K562 (cell line): ENCODE data around the gene NLE1. TPM values are rescaled to one million over a fixed set of nuclear protein-coding genes. Genes with fewer than 3 reads are reported as not detected.

Source experiments
- ATAC-seq: fragments of 200-7000 bp; cut with Tn5 transposase; 3 replicates; pipeline ENCODE4 v1.9.1; 2020; ENCODE audit warnings: moderate library complexity
- BruUV-seq: library from RNA; stranded (reverse); fragments of 400-500 nt; replicated peaks from 2 replicates; lab custom pipeline; 2021; lab: Mats Ljungman, UMichigan
- CTCF ChIA-PET: fragments of 300-600 bp; formaldehyde crosslinking; extraction: SDS; loops from one replicate; lab custom pipeline; 2021; ENCODE audit warnings: low intra/inter-chr PET ratio; lab: Yijun Ruan, JAX
- POLR2A ChIA-PET: fragments of 300-600, 350-650 bp; sonication (Branson Sonifier 250); formaldehyde crosslinking; extraction: SDS; loops from one replicate; lab custom pipeline; 2021; ENCODE audit warnings: antibody characterized with exemption, inconsistent platforms; lab: Yijun Ruan, JAX
- DNase-seq, 4 experiments: peaks; one replicate each; pipeline versions ENCODE4 v3.0.0 to v3.0.0-alpha.2; 2011 to 2018; ENCODE audit warnings: low spot score in 3 of 4, mixed read lengths in 3 of 4; ENCODE audit errors: extremely low read depth in 1 of 4
- FAIRE-seq: peaks from 2 replicates; lab custom pipeline; 2011; peaks lifted over from hg19 to GRCh38; lab: Jason Lieb, UNC
- H2AFZ ChIP-seq: 2 replicates; pipeline ENCODE4 v1.6.0; 2011; ENCODE audit warnings: low read depth, low read length, control low read depth, inconsistent platforms
- H3K27ac ChIP-seq: fragments of 200-600 bp; 3 replicates; pipeline ENCODE4 v1.8.0; 2011; ENCODE audit warnings: low read depth, mild to moderate bottlenecking, control low read depth, inconsistent platforms, low read length, moderate library complexity, mixed read lengths; ENCODE audit errors: extremely low read depth
- H3K27me3 ChIP-seq, 2 experiments: fragments of 300-600 bp in 1 of 2; 2 replicates in 1 of 2; 3 replicates in 1 of 2; pipeline versions ENCODE4 v1.6.0 to v1.8.0; 2011; ENCODE audit warnings: inconsistent platforms in 2 of 2, low read length in 2 of 2, mild to moderate bottlenecking in 1 of 2, mixed read lengths in 1 of 2, moderate library complexity in 1 of 2; ENCODE audit not compliant: control insufficient read depth in 2 of 2, insufficient read depth in 2 of 2
- H3K36me3 ChIP-seq: fragments of 300-600 bp; 3 replicates; pipeline ENCODE4 v1.8.0; 2011; ENCODE audit warnings: mild to moderate bottlenecking, low read length, inconsistent platforms; ENCODE audit not compliant: control insufficient read depth, insufficient read depth
- H3K4me1 ChIP-seq, 2 experiments: fragments of 200-600 bp in 1 of 2; replicated peaks in 1 of 2; 2 replicates in 1 of 2; 3 replicates in 1 of 2; pipeline versions ENCODE4 v1.5.1 to v1.8.0; 2011; ENCODE audit warnings: inconsistent platforms in 2 of 2, low read length in 2 of 2, mild to moderate bottlenecking in 1 of 2, mixed read lengths in 1 of 2, moderate library complexity in 1 of 2; ENCODE audit not compliant: control insufficient read depth in 2 of 2, insufficient read depth in 2 of 2
- H3K4me2 ChIP-seq: 2 replicates; pipeline ENCODE4 v1.6.1; 2011; ENCODE audit warnings: low read length, control low read depth, inconsistent platforms, mixed read lengths; ENCODE audit not compliant: insufficient read depth
- H3K4me3 ChIP-seq: fragments of 200-600 bp; sonication (generic), shearing (Covaris generic); 2 replicates; pipeline ENCODE4 v1.5.1; 2016; ENCODE audit warnings: control low read depth, inconsistent platforms
- H3K79me2 ChIP-seq: fragments of 200-600 bp; 3 replicates; pipeline ENCODE4 v1.8.0; 2011; ENCODE audit warnings: low read length, inconsistent platforms; ENCODE audit not compliant: control insufficient read depth, insufficient read depth
- H3K9ac ChIP-seq, 2 experiments: 2 replicates each; pipeline versions ENCODE4 v1.6.0 to v1.6.1; 2011; ENCODE audit warnings: low read depth in 2 of 2, low read length in 2 of 2, control low read depth in 1 of 2, inconsistent platforms in 1 of 2, mild to moderate bottlenecking in 1 of 2, mixed read lengths in 1 of 2; ENCODE audit not compliant: insufficient read depth in 1 of 2
- H3K9me1 ChIP-seq: one replicate; pipeline ENCODE4 v1.6.0; 2011; ENCODE audit warnings: inconsistent platforms, mild to moderate bottlenecking, low read length, moderate library complexity; ENCODE audit not compliant: control insufficient read depth, insufficient read depth
- H3K9me3 ChIP-seq: replicated peaks from 2 replicates; pipeline ENCODE4 v1.5.1; 2011; ENCODE audit warnings: low read depth, low read length, inconsistent platforms; ENCODE audit not compliant: control insufficient read depth, insufficient read depth
- H4K20me1 ChIP-seq: replicated peaks from 2 replicates; pipeline ENCODE4 v1.6.1; 2011; ENCODE audit warnings: low read length, inconsistent platforms, mixed read lengths; ENCODE audit not compliant: control insufficient read depth, insufficient read depth
- BRF2 ChIP-seq: IDR thresholded peaks from 3 replicates; pipeline ENCODE4 v1.6.1; 2011; ENCODE audit warnings: borderline replicate concordance, mild to moderate bottlenecking; ENCODE audit not compliant: insufficient read length, insufficient read depth
- E4F1 ChIP-seq: fragments of 250-450 bp; sonication (Bioruptor Pico); IDR thresholded peaks from 2 replicates; pipeline ENCODE4 v1.5.0; 2021; ENCODE audit warnings: mild to moderate bottlenecking, borderline replicate concordance
- ELF1 ChIP-seq: fragments of 200-800 bp; sonication (Bioruptor generic); IDR thresholded peaks from 2 replicates; pipeline ENCODE4 v1.6.1; 2016; ENCODE audit warnings: missing genetic modification characterization, missing compliant biosample characterization
- HNRNPH1 ChIP-seq: fragments of 200-400 bp; formaldehyde crosslinking; optimal IDR thresholded peaks from 2 replicates; pipeline ENCODE3; 2017; ENCODE audit warnings: low read depth, mild to moderate bottlenecking, low read length, moderate library complexity
- ID3 ChIP-seq, 2 experiments: fragments of 250-450 bp in 1 of 2; fragments of 450-650 bp in 1 of 2; sonication (Bioruptor Pico) in 1 of 2; IDR thresholded peaks; 2 replicates each; pipeline versions ENCODE4 v1.6.1 to v1.8.0; 2016 to 2021; ENCODE audit warnings: mild to moderate bottlenecking in 2 of 2, moderate library complexity in 2 of 2, missing compliant biosample characterization in 1 of 2, missing genetic modification characterization in 1 of 2
- POLR2A ChIP-seq: fragments of 450-650 bp; conservative IDR thresholded peaks from 2 replicates; pipeline ENCODE4 v1.6.1; 2016
- POLR2G ChIP-seq: fragments of 200-400 bp; formaldehyde crosslinking; IDR thresholded peaks from 2 replicates; pipeline ENCODE4 v1.6.1; 2017; ENCODE audit warnings: low read depth, mild to moderate bottlenecking, antibody characterized with exemption, low read length, moderate library complexity
- RAD51 ChIP-seq: fragments of 450-650 bp; IDR thresholded peaks from 2 replicates; pipeline ENCODE4 v1.7.1; 2016; ENCODE audit warnings: low read depth, mild to moderate bottlenecking, borderline replicate concordance
- RFX7 ChIP-seq: fragments of 250-450 bp; sonication (Bioruptor Pico); IDR thresholded peaks from 2 replicates; pipeline ENCODE4 v1.5.1; 2021; ENCODE audit warnings: mild to moderate bottlenecking
- TCF3 ChIP-seq: sonication (generic); formaldehyde crosslinking; IDR thresholded peaks from 2 replicates; pipeline ENCODE4 v1.4.0; 2020; ENCODE audit warnings: mild to moderate bottlenecking, missing genetic modification reagents
- ZNF609 ChIP-seq: sonication (generic); formaldehyde crosslinking; IDR thresholded peaks from 2 replicates; pipeline ENCODE4 v1.8.1; 2023; ENCODE audit warnings: missing genetic modification reagents, mild to moderate bottlenecking, borderline replicate concordance
- ZNF764 ChIP-seq: fragments of 250-450 bp; sonication (Bioruptor Pico); IDR thresholded peaks from 2 replicates; pipeline ENCODE4 v1.4.0; 2020; ENCODE audit warnings: low read depth, mild to moderate bottlenecking, moderate library complexity
- WGBS: fragments of 100-300 bp; shearing (Covaris generic); methylation state at CpG from one replicate; pipeline ENCODE4 v1.1.6; 2016; ENCODE audit warnings: low coverage, mixed read lengths; ENCODE audit not compliant: insufficient coverage; ENCODE audit errors: missing lambda C conversion rate; 5-methylcytosine and 5-hydroxymethylcytosine counted together
- in situ Hi-C: fragments of 300-500 bp; cut with MboI; formaldehyde crosslinking; loops from 4 replicates; pipeline ENCODE4 v1.15.0; 2018; ENCODE audit warnings: inconsistent platforms, mixed read lengths
- intact Hi-C: fragments of 100-400 bp; cut with micrococcal nuclease; formaldehyde crosslinking; loops from 2 replicates; pipeline ENCODE4 v1.14.2; 2022
- polyA plus RNA-seq, 8 experiments: library from polyadenylated mRNA; depleted of rRNA in 4 of 8; stranded (reverse) in 5 of 8; unstranded in 3 of 8; fragments of >200 nt; fragmentation: Nextera tagmentation in 2 of 8; fragmentation: Illumina TruSeq in 1 of 8; extraction: Ambion mirVana in 2 of 8; extraction: Trizol in 1 of 8; gene quantifications; 2 replicates each; pipeline versions ENCODE4 v1.2.1 to v1.2.3, GENCODE V29; 2011 to 2014; ENCODE audit warnings: inconsistent platforms in 1 of 8, missing spikeins in 1 of 8
- total RNA-seq, 7 experiments: library from RNA; depleted of rRNA in 6 of 7; stranded (reverse); fragments of >200 nt in 6 of 7; fragmentation: Illumina TruSeq in 2 of 7; extraction: Trizol in 2 of 7; gene quantifications; 2 replicates each; pipeline versions ENCODE4 v1.2.1 to v1.2.3, GENCODE V29; 2011 to 2021; ENCODE audit warnings: low replicate concordance in 1 of 7

The NLE1 gene
- total and polyA plus RNA-seq, 9 of the 15 experiments (the other 6 are each of a cell fraction or from before 2014, with no cell fraction given) = 3.8 to 69.0 (median 29.4) TPM

- intact Hi-C loops (loop anchor here (10.0 kb wide), 1 partner anchor 387 kb away; the partner anchor contains the start of gene SLFN12L), in situ Hi-C loops (loop anchor here (10.0 kb wide), 1 partner anchor 597 kb away; no protein-coding TSS in a partner anchor)
- H3K9me1 ChIP-seq = no peaks in the 10 kb centered on the region
- H3K27ac ChIP-seq = no peak within 1 kb of the TSS
- H3K27me3 ChIP-seq = peaks cover 31 to 38% of the 10 kb centered on the region in 2 experiments
- H3K4me1 ChIP-seq = peaks cover 0 to 1% of the 10 kb centered on the region in 2 experiments; a peak in 3 of 5 replicates
- H4K20me1 ChIP-seq = 0 out of 2 replicates have a peak, but pooled peaks cover 3% of the 10 kb centered on the region
- H3K4me3 ChIP-seq = no peak within 1 kb of the TSS
- DNase-seq (no peak), ATAC-seq (no peak), FAIRE-seq (no peak)
- H2AFZ ChIP-seq = no peak within 1 kb of the TSS; the same call in 1 of the 2 replicates
- CTCF ChIA-PET = no interaction called here
- no peaks in the 10 kb centered on the region for H3K9me3 ChIP-seq
- H3K4me2 ChIP-seq = no peak within 1 kb of the TSS
- no peaks in the 10 kb centered on the region for H3K36me3 ChIP-seq
- H3K79me2 ChIP-seq = no peaks in the 10 kb centered on the region
- peak within 1 kb of the TSS in 1 of 2 experiments; percentile 69; a peak in 2 of 4 replicates for H3K9ac ChIP-seq
- BruUV-seq = no TSS peak
- POLR2A ChIA-PET = interaction anchor here (0.5 to 0.7 kb wide), 2 partner anchors 9 to 581 kb away, joined by 3 read pairs; no protein-coding TSS in a partner anchor
- WGBS = 13% methylated on average over 3 of the region's 4 CpGs
- no peak for TF ChIP-seq BRF2
- TF ChIP-seq HNRNPH1 = no peak
- TF ChIP-seq ZNF609 (CRISPR knock-in tag) = no peak
- no peak for TF ChIP-seq ZNF764 (CRISPR knock-in tag)
- TF ChIP-seq TCF3 (CRISPR knock-in tag) = no peak
- no peak for TF ChIP-seq RFX7 (CRISPR knock-in tag)
- no peak for TF ChIP-seq ID3 (CRISPR knock-in tag; IDR thresholded peaks at IDR 0.05)
- TF ChIP-seq ID3 (tag; IDR thresholded peaks at IDR 0.05) = no peak
- no peak for TF ChIP-seq E4F1 (CRISPR knock-in tag)
- no peak for TF ChIP-seq RAD51
- TF ChIP-seq POLR2G = no peak
- no peak for TF ChIP-seq ELF1 (tag)
- TF ChIP-seq POLR2A = no peak
These were observed 5.3 kb upstream of the NLE1 start, which contains the start of gene UNC45B for GRCh38 chr17:35147375-35147905. TSS of gene UNC45B (plus strand) at chr17:35147817. CDS start at chr17:35148264, 447 bp downstream.
